ENCODE measurements around the gene METTL8. TPM values are rescaled to one million over a fixed set of nuclear protein-coding genes. Genes with fewer than 3 reads are reported as not detected.

Gene METTL8, protein sequence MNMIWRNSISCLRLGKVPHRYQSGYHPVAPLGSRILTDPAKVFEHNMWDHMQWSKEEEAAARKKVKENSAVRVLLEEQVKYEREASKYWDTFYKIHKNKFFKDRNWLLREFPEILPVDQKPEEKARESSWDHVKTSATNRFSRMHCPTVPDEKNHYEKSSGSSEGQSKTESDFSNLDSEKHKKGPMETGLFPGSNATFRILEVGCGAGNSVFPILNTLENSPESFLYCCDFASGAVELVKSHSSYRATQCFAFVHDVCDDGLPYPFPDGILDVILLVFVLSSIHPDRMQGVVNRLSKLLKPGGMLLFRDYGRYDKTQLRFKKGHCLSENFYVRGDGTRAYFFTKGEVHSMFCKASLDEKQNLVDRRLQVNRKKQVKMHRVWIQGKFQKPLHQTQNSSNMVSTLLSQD
- 10 to 100 TPM; 43.4 to 44.8 TPM for total RNA-seq

- Mint-ChIP-seq H3K4me1 (ENCODE audit: low read depth) (peaks cover 47% of the 10 kb centered on the region), H3K27me3 (no peaks in the 10 kb centered on the region), H3K36me3 (ENCODE audit: low read depth) (peaks cover 75% of the 10 kb centered on the region), H3K4me3 (peak within 1 kb of the TSS; percentile 91), H3K27ac (peak within 1 kb of the TSS; percentile 95), H3K9me3 (peaks cover 6% of the 10 kb centered on the region)
- ChIA-PET POLR2A (interaction anchor here (0.5 to 2.6 kb wide), 13 partner anchors 8 to 504 kb away, joined by 3 to 11 read pairs (median 4); partner anchors contain the start of genes GORASP2, SLC25A12 and TLK1), CTCF (interaction anchor here (1.0 to 2.5 kb wide), 5 partner anchors 17 to 504 kb away, joined by 3 to 13 read pairs (median 3); partner anchors contain the start of gene GORASP2)
- intact Hi-C loops (cut with micrococcal nuclease) = loop anchor here (5.0 kb wide), 1 partner anchor 276 kb away; no protein-coding TSS in a partner anchor
- DNase-seq = no peak
- peak; percentile 48 for TF ChIP-seq CTCF (IDR thresholded peaks at IDR 0.05)
- ATAC-seq = no peak
Observed at GRCh38 chr2:171433763-171434012, at the start of gene METTL8. METTL8 (minus strand) TSS chr2:171433990; CDS start chr2:171392185, 41,805 bp downstream.

DNA sequence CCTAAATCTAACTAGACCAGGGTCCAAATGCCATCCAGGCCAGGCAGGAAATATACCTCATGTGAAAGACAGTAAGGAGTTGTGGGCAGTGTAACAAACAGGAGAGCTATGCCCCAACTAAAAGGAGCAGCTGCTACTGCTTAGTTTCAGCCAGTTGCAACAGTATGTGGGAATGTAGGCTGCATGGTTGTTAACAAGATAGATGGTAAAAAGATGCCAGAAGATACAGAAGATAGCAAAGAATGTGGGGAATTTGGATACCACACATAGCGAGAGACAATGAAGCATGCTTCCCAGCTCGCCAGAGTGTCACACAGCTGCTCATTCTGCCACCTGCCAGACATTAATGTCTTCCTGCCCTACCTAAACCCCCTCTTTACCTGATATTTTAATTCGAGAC lies 49.1 kb upstream of the METTL8 start:
- ATAC-seq (no peak), DNase-seq (no peak)
- Mint-ChIP-seq H3K27ac (no peak overlapping the region), H3K4me1 (ENCODE audit: low read depth) (peaks cover 9% of the 10 kb centered on the region), H3K36me3 (ENCODE audit: low read depth) (peaks cover 35% of the 10 kb centered on the region), H3K9me3 (no peaks in the 10 kb centered on the region), H3K27me3 (no peaks in the 10 kb centered on the region), H3K4me3 (no peak overlapping the region)
- TF ChIP-seq CTCF (IDR thresholded peaks at IDR 0.05) = no peak
- ChIA-PET CTCF (no interaction called here), POLR2A (no interaction called here)
- intact Hi-C loops (cut with micrococcal nuclease) = no loop called here

DNA sequence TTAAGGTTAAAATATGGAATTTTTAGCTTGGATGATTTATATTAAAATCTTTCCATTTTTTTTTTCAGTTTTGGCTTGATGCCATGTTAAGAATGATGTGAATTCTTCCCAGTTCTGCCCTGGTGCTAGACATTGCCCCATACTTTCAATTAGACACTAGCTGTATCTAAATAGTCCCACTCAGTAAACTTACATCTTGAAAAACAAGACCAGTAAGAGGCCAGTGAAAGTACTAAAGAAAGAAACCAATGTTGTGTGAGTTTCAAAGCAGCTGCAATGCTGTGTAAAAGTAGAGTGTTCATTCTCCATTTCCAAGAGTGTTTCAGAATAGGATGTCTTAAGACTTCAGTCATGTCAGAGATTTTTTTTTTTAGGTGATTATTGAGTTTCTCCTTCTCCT lies 48.5 kb upstream of the METTL8 start:
- ATAC-seq (no peak), DNase-seq (no peak)
- peaks cover 9% of the 10 kb centered on the region for H3K4me1 Mint-ChIP-seq (ENCODE audit: low read depth)
- TF ChIP-seq CTCF (IDR thresholded peaks at IDR 0.05) = no peak
- CTCF ChIA-PET = no interaction called here
- peaks cover 35% of the 10 kb centered on the region for H3K36me3 Mint-ChIP-seq (ENCODE audit: low read depth)
- intact Hi-C loops (cut with micrococcal nuclease) = no loop called here
- POLR2A ChIA-PET = no interaction called here
- H3K4me3 Mint-ChIP-seq = no peak overlapping the region
- no peaks in the 10 kb centered on the region for H3K27me3 Mint-ChIP-seq
- H3K27ac Mint-ChIP-seq = no peak overlapping the region
- no peaks in the 10 kb centered on the region for H3K9me3 Mint-ChIP-seq

DNA sequence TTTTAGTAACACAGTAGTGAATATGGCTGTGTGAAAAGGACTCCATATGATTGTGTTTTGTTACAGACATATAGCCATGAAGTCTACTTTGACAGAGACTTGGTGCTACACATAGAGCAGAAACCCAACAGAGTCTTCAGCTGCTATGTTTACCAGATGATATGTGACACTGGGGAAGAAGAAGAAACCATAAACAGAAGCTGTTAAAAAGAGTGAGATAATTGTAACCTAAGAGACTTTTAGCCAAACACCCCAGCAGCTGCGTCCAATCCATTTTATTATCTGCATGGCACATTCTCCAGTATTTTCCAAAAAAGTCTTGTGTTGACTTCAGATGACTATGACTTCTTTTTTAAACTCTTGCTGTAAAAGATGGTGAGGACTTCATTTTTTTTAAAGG lies 47.1 kb upstream of the METTL8 start:
- intact Hi-C loops (cut with micrococcal nuclease) = no loop called here
- POLR2A ChIA-PET = no interaction called here
- CTCF ChIA-PET = no interaction called here
- Mint-ChIP-seq H3K9me3 (no peaks in the 10 kb centered on the region), H3K4me3 (no peak overlapping the region), H3K36me3 (ENCODE audit: low read depth) (peaks cover 35% of the 10 kb centered on the region), H3K4me1 (ENCODE audit: low read depth) (peaks cover 9% of the 10 kb centered on the region), H3K27me3 (no peaks in the 10 kb centered on the region), H3K27ac (no peak overlapping the region)
- TF ChIP-seq CTCF (IDR thresholded peaks at IDR 0.05) = no peak
- DNase-seq (no peak), ATAC-seq (no peak)

GRCh38 chr2:171479154-171479814 lies 45.5 kb upstream of the METTL8 start:
- POLR2A ChIA-PET = no interaction called here
- Mint-ChIP-seq H3K36me3 (ENCODE audit: low read depth) (peaks cover 29% of the 10 kb centered on the region), H3K9me3 (no peaks in the 10 kb centered on the region), H3K4me1 (ENCODE audit: low read depth) (no peaks in the 10 kb centered on the region), H3K27me3 (no peaks in the 10 kb centered on the region), H3K27ac (no peak overlapping the region), H3K4me3 (no peak overlapping the region)
- intact Hi-C loops (cut with micrococcal nuclease) = no loop called here
- TF ChIP-seq CTCF (IDR thresholded peaks at IDR 0.05) = no peak
- DNase-seq (no peak), ATAC-seq (no peak)
- CTCF ChIA-PET = no interaction called here
